ENCODE data around the gene AUNIP.
A peak's percentile ranks its signal among the peaks of the same experiment; 100 is the strongest.

AUNIP gene

GRCh38 chr1:25807480-25808390 is 51.5 kb downstream of the AUNIP start:
- peaks cover 21% of the 10 kb centered on the region for H3K4me1 ChIP-seq (ENCODE audit: insufficient read depth, insufficient read length)
- TF ChIP-seq SUZ12 (IDR thresholded peaks at IDR 0.05; ENCODE audit: extremely low read depth, insufficient read depth, insufficient read length) (no peak), YY1 (IDR thresholded peaks at IDR 0.05; ENCODE audit: insufficient read depth, insufficient read length) (no peak)
- no peak overlapping the region for H3K4me3 ChIP-seq (ENCODE audit: insufficient read length, low read depth)
- DNase-seq (ENCODE audit: low read depth, low spot score): no peak
- H3K27me3 ChIP-seq (ENCODE audit: insufficient read depth, insufficient read length): no peaks in the 10 kb centered on the region
- H3K9me3 ChIP-seq (ENCODE audit: insufficient read depth, low read length): no peaks in the 10 kb centered on the region
- peaks cover 78% of the 10 kb centered on the region for H3K36me3 ChIP-seq (ENCODE audit: insufficient read depth, insufficient read length, low read length)
- peak overlapping the region; percentile 16 for H3K9ac ChIP-seq (ENCODE audit: insufficient read length, low read depth)

- H3K36me3 ChIP-seq (ENCODE audit: insufficient read depth, insufficient read length, low read length): peaks cover 72% of the 10 kb centered on the region
- no peak overlapping the region for H3K4me3 ChIP-seq (ENCODE audit: insufficient read length, low read depth)
- no peak overlapping the region for H3K9ac ChIP-seq (ENCODE audit: insufficient read length, low read depth)
- no peaks in the 10 kb centered on the region for H3K9me3 ChIP-seq (ENCODE audit: insufficient read depth, low read length)
- H3K4me1 ChIP-seq (ENCODE audit: insufficient read depth, insufficient read length): peaks cover 19% of the 10 kb centered on the region
- DNase-seq (ENCODE audit: low read depth, low spot score): no peak
- no peaks in the 10 kb centered on the region for H3K27me3 ChIP-seq (ENCODE audit: insufficient read depth, insufficient read length)
- TF ChIP-seq SUZ12 (IDR thresholded peaks at IDR 0.05; ENCODE audit: extremely low read depth, insufficient read depth, insufficient read length) (no peak), YY1 (IDR thresholded peaks at IDR 0.05; ENCODE audit: insufficient read depth, insufficient read length) (no peak), ZNF274 (IDR thresholded peaks at IDR 0.05; ENCODE audit: low read depth, low read length) (no peak)
Measured at GRCh38 chr1:25806418-25806817, 52.8 kb downstream of the AUNIP start.

- H3K4me1 ChIP-seq (ENCODE audit: insufficient read depth, insufficient read length): peaks cover 15% of the 10 kb centered on the region
Measured at GRCh38 chr1:25805863-25806225, 53.4 kb downstream of the AUNIP start.

GRCh38 chr1:25804964-25805862 is 54.0 kb downstream of the AUNIP start:
- H3K9me3 ChIP-seq (ENCODE audit: insufficient read depth, low read length): no peaks in the 10 kb centered on the region
- H3K4me1 ChIP-seq (ENCODE audit: insufficient read depth, insufficient read length): peaks cover 11% of the 10 kb centered on the region
- DNase-seq (ENCODE audit: low read depth, low spot score): no peak
- H3K27me3 ChIP-seq (ENCODE audit: insufficient read depth, insufficient read length): no peaks in the 10 kb centered on the region
- H3K9ac ChIP-seq (ENCODE audit: insufficient read length, low read depth): no peak overlapping the region
- peaks cover 61% of the 10 kb centered on the region for H3K36me3 ChIP-seq (ENCODE audit: insufficient read depth, insufficient read length, low read length)
- no peak for TF ChIP-seq ZNF274 (IDR thresholded peaks at IDR 0.05; ENCODE audit: low read depth, low read length)
- TF ChIP-seq YY1 (IDR thresholded peaks at IDR 0.05; ENCODE audit: insufficient read depth, insufficient read length): no peak
- no peak for TF ChIP-seq SUZ12 (IDR thresholded peaks at IDR 0.05; ENCODE audit: extremely low read depth, insufficient read depth, insufficient read length)
- H3K4me3 ChIP-seq (ENCODE audit: insufficient read length, low read depth): no peak overlapping the region

More at GRCh38 chr1:25805863-25806225, 53.4 kb downstream of the AUNIP start:
- H3K9me3 ChIP-seq (ENCODE audit: insufficient read depth, low read length): no peaks in the 10 kb centered on the region
- no peak for TF ChIP-seq YY1 (IDR thresholded peaks at IDR 0.05; ENCODE audit: insufficient read depth, insufficient read length)
- TF ChIP-seq SUZ12 (IDR thresholded peaks at IDR 0.05; ENCODE audit: extremely low read depth, insufficient read depth, insufficient read length): no peak
- no peak for TF ChIP-seq ZNF274 (IDR thresholded peaks at IDR 0.05; ENCODE audit: low read depth, low read length)
- H3K27me3 ChIP-seq (ENCODE audit: insufficient read depth, insufficient read length): no peaks in the 10 kb centered on the region
- H3K36me3 ChIP-seq (ENCODE audit: insufficient read depth, insufficient read length, low read length): peaks cover 67% of the 10 kb centered on the region
- H3K4me3 ChIP-seq (ENCODE audit: insufficient read length, low read depth): no peak overlapping the region
- no peak for DNase-seq (ENCODE audit: low read depth, low spot score)
- no peak overlapping the region for H3K9ac ChIP-seq (ENCODE audit: insufficient read length, low read depth)

GRCh38 chr1:25804244-25804963 is 54.9 kb downstream of the AUNIP start:
- peaks cover 1% of the 10 kb centered on the region for H3K27me3 ChIP-seq (ENCODE audit: insufficient read depth, insufficient read length)
- H3K4me3 ChIP-seq (ENCODE audit: insufficient read length, low read depth): no peak overlapping the region
- H3K4me1 ChIP-seq (ENCODE audit: insufficient read depth, insufficient read length): peaks cover 14% of the 10 kb centered on the region
- DNase-seq (ENCODE audit: low read depth, low spot score): no peak
- peaks cover 53% of the 10 kb centered on the region for H3K36me3 ChIP-seq (ENCODE audit: insufficient read depth, insufficient read length, low read length)
- no peaks in the 10 kb centered on the region for H3K9me3 ChIP-seq (ENCODE audit: insufficient read depth, low read length)
- no peak overlapping the region for H3K9ac ChIP-seq (ENCODE audit: insufficient read length, low read depth)
- TF ChIP-seq ZNF274 (IDR thresholded peaks at IDR 0.05; ENCODE audit: low read depth, low read length) (no peak), YY1 (IDR thresholded peaks at IDR 0.05; ENCODE audit: insufficient read depth, insufficient read length) (no peak), SUZ12 (IDR thresholded peaks at IDR 0.05; ENCODE audit: extremely low read depth, insufficient read depth, insufficient read length) (no peak)

GRCh38 chr1:25803368-25803767 is 55.9 kb downstream of the AUNIP start:
- Histone ChIP-seq H3K9ac (ENCODE audit: insufficient read length, low read depth) (no peak overlapping the region), H3K27me3 (ENCODE audit: insufficient read depth, insufficient read length) (peaks cover 5% of the 10 kb centered on the region), H3K4me3 (ENCODE audit: insufficient read length, low read depth) (no peak overlapping the region), H3K4me1 (ENCODE audit: insufficient read depth, insufficient read length) (peaks cover 17% of the 10 kb centered on the region), H3K9me3 (ENCODE audit: insufficient read depth, low read length) (no peaks in the 10 kb centered on the region), H3K36me3 (ENCODE audit: insufficient read depth, insufficient read length, low read length) (peaks cover 43% of the 10 kb centered on the region)
- TF ChIP-seq ZNF274 (IDR thresholded peaks at IDR 0.05; ENCODE audit: low read depth, low read length) (no peak), YY1 (IDR thresholded peaks at IDR 0.05; ENCODE audit: insufficient read depth, insufficient read length) (no peak), SUZ12 (IDR thresholded peaks at IDR 0.05; ENCODE audit: extremely low read depth, insufficient read depth, insufficient read length) (no peak)
- DNase-seq (ENCODE audit: low read depth, low spot score): no peak
